Keratinocyte (primary cell): ENCODE results near the gene PDS5A. TPM values are rescaled to one million over a fixed set of nuclear protein-coding genes. Genes with fewer than 3 reads are reported as not detected.

Experiments
- DNase-seq: peaks from one replicate; pipeline ENCODE4 v3.0.0-alpha.2; 2011; ENCODE audit warnings: low read depth, missing footprints, low spot score
- FAIRE-seq: peaks from 2 replicates; lab custom pipeline; 2011; peaks lifted over from hg19 to GRCh38; lab: Jason Lieb, UNC
- H2AFZ ChIP-seq: 2 replicates; pipeline ENCODE4 v1.6.0; 2012; ENCODE audit warnings: low read length, control low read depth, inconsistent platforms; ENCODE audit not compliant: control insufficient read depth
- H3K27ac ChIP-seq: 2 replicates; pipeline ENCODE4 v1.5.1; 2011; ENCODE audit warnings: low read length; ENCODE audit not compliant: control insufficient read depth, insufficient read depth
- H3K27me3 ChIP-seq: 3 replicates; pipeline ENCODE4 v1.6.0; 2011; ENCODE audit warnings: low read length; ENCODE audit not compliant: control insufficient read depth, insufficient read depth; ENCODE audit errors: extremely low read depth
- H3K36me3 ChIP-seq, 2 experiments: 2 replicates in 1 of 2; 3 replicates in 1 of 2; pipeline ENCODE4 v1.5.1; 2011; ENCODE audit warnings: low read length in 2 of 2, mild to moderate bottlenecking in 1 of 2; ENCODE audit not compliant: control insufficient read depth in 2 of 2, insufficient read depth in 2 of 2; ENCODE audit errors: extremely low read depth in 1 of 2
- H3K4me1 ChIP-seq: 3 replicates; pipeline ENCODE4 v1.5.1; 2011; ENCODE audit warnings: low read length; ENCODE audit not compliant: control insufficient read depth, insufficient read depth; ENCODE audit errors: extremely low read depth
- H3K4me2 ChIP-seq: 3 replicates; pipeline ENCODE4 v1.6.0; 2011; ENCODE audit warnings: low read depth, low read length; ENCODE audit not compliant: control insufficient read depth, insufficient read depth; ENCODE audit errors: extremely low read depth
- H3K4me3 ChIP-seq, 3 experiments: fragments of 200-600 bp in 1 of 3; sonication (generic) in 1 of 3; 2 replicates in 2 of 3; 3 replicates in 1 of 3; pipeline ENCODE4 v1.5.1; 2011 to 2016; ENCODE audit warnings: low read length in 3 of 3, mild to moderate bottlenecking in 3 of 3, control low read depth in 2 of 3, inconsistent platforms in 1 of 3, low read depth in 1 of 3, mixed read lengths in 1 of 3, mixed run types in 1 of 3, moderate library complexity in 1 of 3; ENCODE audit not compliant: control insufficient read depth in 2 of 3, insufficient read depth in 2 of 3; ENCODE audit errors: extremely low read depth in 1 of 3
- H3K79me2 ChIP-seq: 2 replicates; pipeline ENCODE4 v1.6.0; 2012; ENCODE audit warnings: low read length; ENCODE audit not compliant: control insufficient read depth, insufficient read depth
- H3K9ac ChIP-seq: 3 replicates; pipeline ENCODE4 v1.6.0; 2011; ENCODE audit warnings: low read length; ENCODE audit not compliant: control insufficient read depth, insufficient read depth; ENCODE audit errors: extremely low read depth
- H3K9me1 ChIP-seq: 3 replicates; pipeline ENCODE4 v1.6.0; 2011; ENCODE audit warnings: low read length; ENCODE audit not compliant: control insufficient read depth, insufficient read depth; ENCODE audit errors: extremely low read depth
- H3K9me3 ChIP-seq: 2 replicates; pipeline ENCODE4 v1.5.1; 2012; ENCODE audit warnings: low read depth, low read length; ENCODE audit not compliant: control insufficient read depth
- H4K20me1 ChIP-seq: 3 replicates; pipeline ENCODE4 v1.6.0; 2011; ENCODE audit warnings: low read length; ENCODE audit not compliant: control insufficient read depth, insufficient read depth; ENCODE audit errors: extremely low read depth
- EZH2 ChIP-seq: IDR thresholded peaks from one replicate; pipeline ENCODE4 v1.6.1; 2012; ENCODE audit warnings: inconsistent platforms, mild to moderate bottlenecking, low read length, moderate library complexity
- dilution Hi-C: fragments of 300-500 bp; cut with MboI; formaldehyde crosslinking; loops from one replicate; pipeline ENCODE4 v1.7.0; 2020; ENCODE audit warnings: low sequenced_read_pairs; ENCODE audit not compliant: extremely low pct_ligation_motif_present
- polyA plus RNA-seq, 5 experiments: library from polyadenylated mRNA; depleted of rRNA in 3 of 5; stranded (reverse) in 3 of 5; stranded (forward) in 1 of 5; unstranded in 1 of 5; fragments of >200 nt; gene quantifications; 1 replicate in 1 of 5; 2 replicates in 3 of 5; 3 replicates in 1 of 5; pipeline versions ENCODE4 v1.2.1 to v1.2.3, GENCODE V29; 2011 to 2012; ENCODE audit warnings: missing spikeins in 2 of 5, low read depth in 1 of 5, low replicate concordance in 1 of 5
- TF ChIP-seq, protein P1 (sequence below), 3 experiments: IDR thresholded peaks in 1 of 3; conservative IDR thresholded peaks in 1 of 3; optimal IDR thresholded peaks in 1 of 3; 2 replicates in 2 of 3; 3 replicates in 1 of 3; pipeline versions ENCODE3 to v1.5.1; 2011; ENCODE audit warnings: low read length in 3 of 3, mild to moderate bottlenecking in 3 of 3, moderate library complexity in 2 of 3, control low read depth in 1 of 3, inconsistent platforms in 1 of 3; ENCODE audit not compliant: insufficient read depth in 2 of 3; ENCODE audit errors: extremely low read depth in 1 of 3

PDS5A gene
- polyA plus RNA-seq, 1 donor (not counting 4 experiments of a cell fraction or from before 2014, with no cell fraction given), result 56.0 TPM

DNA sequence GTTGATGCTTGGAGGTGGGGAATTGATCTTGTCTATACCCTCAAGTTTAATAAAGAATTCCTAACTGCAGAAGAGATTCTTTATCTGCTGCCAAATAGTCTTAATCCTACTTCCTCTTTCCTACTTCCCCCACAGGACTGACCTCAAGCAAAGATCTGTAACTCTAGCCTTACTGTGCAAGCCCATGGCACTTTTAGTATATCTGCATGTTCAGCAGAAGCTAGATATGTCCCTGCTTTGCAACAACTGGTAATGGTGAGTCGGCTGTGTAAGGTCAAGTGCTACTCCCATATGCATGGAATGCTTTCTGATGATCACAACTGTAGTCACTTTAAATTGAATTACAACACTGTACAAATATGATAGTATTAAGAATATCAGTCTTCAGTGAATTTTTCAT is 26.3 kb upstream of the PDS5A start:
- Histone ChIP-seq H3K27ac (no peak overlapping the region), H3K4me1 (no peaks in the 10 kb centered on the region), H3K4me2 (no peak overlapping the region), H4K20me1 (no peaks in the 10 kb centered on the region), H3K4me3 (no peak overlapping the region), H3K9me3 (no peaks in the 10 kb centered on the region), H3K9ac (no peak overlapping the region), H3K79me2 (no peaks in the 10 kb centered on the region), H3K9me1 (no peaks in the 10 kb centered on the region), H3K27me3 (no peaks in the 10 kb centered on the region), H3K36me3 (no peaks in the 10 kb centered on the region), H2AFZ (no peak overlapping the region)
- FAIRE-seq (no peak), DNase-seq (no peak)
- no peak for TF ChIP-seq EZH2
- dilution Hi-C loops, result no loop called here

DNA sequence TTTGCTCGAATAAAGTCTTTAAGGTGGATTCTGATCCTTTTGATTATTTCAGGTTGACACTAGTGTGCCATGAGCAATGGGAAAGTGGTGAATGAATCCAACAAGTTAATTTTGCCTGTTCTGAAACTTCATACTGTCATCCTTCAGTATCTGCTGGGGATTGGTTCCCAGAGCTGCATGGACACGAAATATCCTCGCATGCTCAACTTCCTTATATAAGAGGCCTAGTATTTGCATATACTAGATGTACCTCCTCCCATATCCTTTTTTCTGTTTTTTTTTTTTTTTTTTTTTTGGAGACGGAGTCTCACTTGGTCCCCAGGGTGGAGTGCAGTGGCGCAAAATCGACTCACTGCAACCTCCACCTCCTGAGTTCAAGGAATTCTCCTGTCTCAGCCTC is 23.0 kb upstream of the PDS5A start:
- TF ChIP-seq, protein P1, sequence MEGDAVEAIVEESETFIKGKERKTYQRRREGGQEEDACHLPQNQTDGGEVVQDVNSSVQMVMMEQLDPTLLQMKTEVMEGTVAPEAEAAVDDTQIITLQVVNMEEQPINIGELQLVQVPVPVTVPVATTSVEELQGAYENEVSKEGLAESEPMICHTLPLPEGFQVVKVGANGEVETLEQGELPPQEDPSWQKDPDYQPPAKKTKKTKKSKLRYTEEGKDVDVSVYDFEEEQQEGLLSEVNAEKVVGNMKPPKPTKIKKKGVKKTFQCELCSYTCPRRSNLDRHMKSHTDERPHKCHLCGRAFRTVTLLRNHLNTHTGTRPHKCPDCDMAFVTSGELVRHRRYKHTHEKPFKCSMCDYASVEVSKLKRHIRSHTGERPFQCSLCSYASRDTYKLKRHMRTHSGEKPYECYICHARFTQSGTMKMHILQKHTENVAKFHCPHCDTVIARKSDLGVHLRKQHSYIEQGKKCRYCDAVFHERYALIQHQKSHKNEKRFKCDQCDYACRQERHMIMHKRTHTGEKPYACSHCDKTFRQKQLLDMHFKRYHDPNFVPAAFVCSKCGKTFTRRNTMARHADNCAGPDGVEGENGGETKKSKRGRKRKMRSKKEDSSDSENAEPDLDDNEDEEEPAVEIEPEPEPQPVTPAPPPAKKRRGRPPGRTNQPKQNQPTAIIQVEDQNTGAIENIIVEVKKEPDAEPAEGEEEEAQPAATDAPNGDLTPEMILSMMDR (optimal IDR thresholded peaks at IDR 0.05 in 1 of 3, IDR thresholded peaks at IDR 0.05 in 1 of 3, conservative IDR thresholded peaks at IDR 0.05 in 1 of 3; ENCODE audit: extremely low read depth in 1 of 3, insufficient read depth in 2 of 3, low read length in 3 of 3), result no peak
- no peak for TF ChIP-seq EZH2
- Histone ChIP-seq H3K9me3 (no peaks in the 10 kb centered on the region), H3K9ac (no peak overlapping the region), H3K4me1 (no peaks in the 10 kb centered on the region), H3K27ac (no peak overlapping the region), H3K36me3 (no peaks in the 10 kb centered on the region), H2AFZ (no peak overlapping the region), H3K4me3 (no peak overlapping the region), H3K9me1 (no peaks in the 10 kb centered on the region), H3K27me3 (no peaks in the 10 kb centered on the region), H3K4me2 (no peak overlapping the region), H3K79me2 (no peaks in the 10 kb centered on the region), H4K20me1 (no peaks in the 10 kb centered on the region)
- no peak for FAIRE-seq
- no peak for DNase-seq
- dilution Hi-C loops, result no loop called here

DNA sequence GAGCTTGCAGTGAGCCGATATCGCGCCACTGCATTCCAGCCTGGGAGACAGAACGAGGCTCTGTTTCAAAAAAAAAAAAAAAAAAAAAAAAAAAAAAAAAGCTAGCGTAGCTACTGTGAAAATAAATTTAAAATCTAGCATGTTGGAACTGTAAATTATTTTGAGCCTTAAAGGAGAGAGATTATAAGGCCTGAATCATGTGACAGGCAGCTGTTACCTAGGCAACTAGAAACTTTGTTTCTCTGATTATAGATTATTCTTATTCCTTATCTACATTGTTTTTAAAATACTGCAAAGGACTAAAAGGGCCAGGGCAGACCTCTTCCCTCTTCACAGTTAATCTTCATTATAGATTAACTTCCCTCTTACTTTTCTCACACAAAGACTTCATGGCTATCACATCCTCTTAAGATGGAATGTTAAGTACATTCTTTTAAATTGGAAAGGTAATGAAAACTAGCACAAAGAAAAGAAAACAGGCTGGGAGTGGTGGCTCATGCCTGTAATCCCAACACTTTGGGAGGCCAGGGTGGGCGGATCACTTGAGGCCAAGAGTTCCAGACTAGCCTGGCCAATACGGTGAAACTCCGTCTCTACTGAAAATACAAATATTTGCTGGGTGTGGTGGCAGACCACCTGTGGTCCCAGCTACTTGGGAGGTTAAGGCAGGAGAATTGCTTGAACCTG is 21.1 kb upstream of the PDS5A start:
- no peaks in the 10 kb centered on the region for H3K27me3 ChIP-seq
- no peak overlapping the region for H3K27ac ChIP-seq
- H3K36me3 ChIP-seq, result no peaks in the 10 kb centered on the region
- DNase-seq, result no peak
- H3K4me2 ChIP-seq, result no peak overlapping the region
- H3K4me1 ChIP-seq, result no peaks in the 10 kb centered on the region
- no peak for TF ChIP-seq EZH2
- TF ChIP-seq, protein P1 (optimal IDR thresholded peaks at IDR 0.05 in 1 of 3, IDR thresholded peaks at IDR 0.05 in 1 of 3, conservative IDR thresholded peaks at IDR 0.05 in 1 of 3; ENCODE audit: extremely low read depth in 1 of 3, insufficient read depth in 2 of 3, low read length in 3 of 3), result no peak
- no peaks in the 10 kb centered on the region for H4K20me1 ChIP-seq
- H3K9me1 ChIP-seq, result no peaks in the 10 kb centered on the region
- H2AFZ ChIP-seq, result no peak overlapping the region
- dilution Hi-C loops, result no loop called here
- no peak for FAIRE-seq
- H3K9me3 ChIP-seq, result no peaks in the 10 kb centered on the region
- no peak overlapping the region for H3K9ac ChIP-seq
- H3K4me3 ChIP-seq, result no peak overlapping the region
- H3K79me2 ChIP-seq, result no peaks in the 10 kb centered on the region
